Chondrocyte (in vitro differentiated cells): ENCODE data around the gene NSUN2. TPM values are rescaled to one million over a fixed set of nuclear protein-coding genes. Genes with fewer than 3 reads are reported as not detected.

Experiments
- DNase-seq: peaks from one replicate; pipeline ENCODE4 v3.0.0; 2021; ENCODE audit warnings: mixed read lengths, low spot score
- H3K27ac Mint-ChIP-seq: one replicate; pipeline ENCODE4 v1.8.0; 2021; ENCODE audit warnings: mild to moderate bottlenecking, moderate library complexity, mixed read lengths; ENCODE audit not compliant: unreplicated experiment
- H3K27me3 Mint-ChIP-seq: 2 replicates; pipeline ENCODE4 v1.8.0; 2021; ENCODE audit warnings: low read depth, mixed read lengths
- H3K36me3 Mint-ChIP-seq: 2 replicates; pipeline ENCODE4 v1.8.0; 2021; ENCODE audit warnings: low read depth, mixed read lengths
- H3K4me1 Mint-ChIP-seq: 2 replicates; pipeline ENCODE4 v1.8.0; 2021; ENCODE audit warnings: low read depth, mild to moderate bottlenecking, mixed read lengths
- H3K4me3 Mint-ChIP-seq: one replicate; pipeline ENCODE4 v1.8.0; 2021; ENCODE audit warnings: mild to moderate bottlenecking, moderate library complexity, mixed read lengths; ENCODE audit not compliant: unreplicated experiment
- H3K9me3 Mint-ChIP-seq: 2 replicates; pipeline ENCODE4 v1.8.0; 2021; ENCODE audit warnings: low read depth, mixed read lengths
- CTCF ChIP-seq: fragments of 200-600 bp; sonication (generic); IDR thresholded peaks from 2 replicates; pipeline ENCODE4 v1.5.0; 2021; ENCODE audit warnings: antibody characterized with exemption, mild to moderate bottlenecking, moderate library complexity
- total RNA-seq: library from RNA; stranded (reverse); gene quantifications from 3 replicates; pipeline ENCODE4 v1.2.1, GENCODE V29; 2021

Gene NSUN2
- total RNA-seq, 1 donor from 2014 or later = 48.7 TPM

- Mint-ChIP-seq H3K27me3 (no peaks in the 10 kb centered on the region), H3K27ac (no peak overlapping the region), H3K9me3 (peaks cover 10% of the 10 kb centered on the region), H3K4me3 (no peak overlapping the region), H3K4me1 (no peaks in the 10 kb centered on the region), H3K36me3 (peaks cover 12% of the 10 kb centered on the region)
- TF ChIP-seq CTCF = no peak
- DNase-seq = no peak
Measured at GRCh38 chr5:6644794-6645241, 12.0 kb upstream of the NSUN2 start.

GRCh38 chr5:6642655-6643054, 9.8 kb upstream of the NSUN2 start:
- no peak for DNase-seq
- H3K27me3 Mint-ChIP-seq = no peaks in the 10 kb centered on the region
- H3K36me3 Mint-ChIP-seq = peaks cover 7% of the 10 kb centered on the region
- TF ChIP-seq CTCF = no peak
- H3K9me3 Mint-ChIP-seq = peaks cover 3% of the 10 kb centered on the region
- H3K27ac Mint-ChIP-seq = no peak overlapping the region
- H3K4me1 Mint-ChIP-seq = no peaks in the 10 kb centered on the region
- H3K4me3 Mint-ChIP-seq = no peak overlapping the region

- Mint-ChIP-seq H3K27me3 (no peaks in the 10 kb centered on the region), H3K4me3 (no peak overlapping the region), H3K27ac (no peak overlapping the region), H3K9me3 (no peaks in the 10 kb centered on the region), H3K36me3 (no peaks in the 10 kb centered on the region), H3K4me1 (peaks cover 6% of the 10 kb centered on the region)
- no peak for TF ChIP-seq CTCF
- DNase-seq = no peak
Measured at GRCh38 chr5:6638236-6638635, 5.4 kb upstream of the NSUN2 start.

- no peak for TF ChIP-seq CTCF
- Mint-ChIP-seq H3K27me3 (no peaks in the 10 kb centered on the region), H3K36me3 (no peaks in the 10 kb centered on the region), H3K27ac (no peak overlapping the region), H3K9me3 (no peaks in the 10 kb centered on the region), H3K4me3 (no peak overlapping the region), H3K4me1 (peaks cover 6% of the 10 kb centered on the region)
- no peak for DNase-seq
Measured at GRCh38 chr5:6637590-6637989, 4.7 kb upstream of the NSUN2 start.

- Mint-ChIP-seq H3K4me3 (no peak overlapping the region), H3K27ac (no peak overlapping the region), H3K27me3 (no peaks in the 10 kb centered on the region), H3K9me3 (no peaks in the 10 kb centered on the region), H3K4me1 (peaks cover 11% of the 10 kb centered on the region), H3K36me3 (no peaks in the 10 kb centered on the region)
- no peak for DNase-seq
- no peak for TF ChIP-seq CTCF
Measured at GRCh38 chr5:6637022-6637421, 4.2 kb upstream of the NSUN2 start.
